T-helper 2 cell treated with Interferon-gamma antibody and Interleukin-4, amounts not matched to agents 5 μg/mL and 100 μg/mL, for 36 hours (primary cell): ENCODE measurements around the gene LY6G5C.

Experiments used
- DNase-seq: peaks from one replicate; pipeline ENCODE4 v3.0.0; 2021; ENCODE audit warnings: low spot score
- H3K27ac Mint-ChIP-seq: one replicate; pipeline ENCODE4 v1.8.0; 2021; ENCODE audit warnings: mild to moderate bottlenecking, mixed read lengths
- H3K27me3 Mint-ChIP-seq: one replicate; pipeline ENCODE4 v1.8.0; 2021; ENCODE audit warnings: low read depth, mixed read lengths
- H3K36me3 Mint-ChIP-seq: one replicate; pipeline ENCODE4 v1.8.0; 2021; ENCODE audit warnings: low read depth, mixed read lengths
- H3K4me1 Mint-ChIP-seq: one replicate; pipeline ENCODE4 v1.8.0; 2021; ENCODE audit warnings: low read depth, mixed read lengths
- H3K4me3 Mint-ChIP-seq: one replicate; pipeline ENCODE4 v1.8.0; 2022; ENCODE audit warnings: mild to moderate bottlenecking, moderate library complexity, mixed read lengths
- H3K9me3 Mint-ChIP-seq: one replicate; pipeline ENCODE4 v1.8.0; 2021; ENCODE audit warnings: mixed read lengths

The LY6G5C gene

GRCh38 chr6:31636698-31637596 lies 43.9 kb downstream of the LY6G5C start:
- H3K9me3 Mint-ChIP-seq = no peaks in the 10 kb centered on the region
- no peak overlapping the region for H3K4me3 Mint-ChIP-seq
- H3K4me1 Mint-ChIP-seq = no peaks in the 10 kb centered on the region
- no peaks in the 10 kb centered on the region for H3K27me3 Mint-ChIP-seq
- H3K27ac Mint-ChIP-seq = peak overlapping the region; percentile 63
- DNase-seq = no peak
- H3K36me3 Mint-ChIP-seq = peaks cover 60% of the 10 kb centered on the region

- Mint-ChIP-seq H3K27me3 (no peaks in the 10 kb centered on the region), H3K9me3 (no peaks in the 10 kb centered on the region), H3K4me1 (peaks cover 1% of the 10 kb centered on the region), H3K36me3 (peaks cover 62% of the 10 kb centered on the region), H3K27ac (no peak overlapping the region), H3K4me3 (no peak overlapping the region)
- DNase-seq = no peak
Observed at GRCh38 chr6:31634969-31635575, 45.8 kb downstream of the LY6G5C start.

GRCh38 chr6:31634131-31634530 lies 46.7 kb downstream of the LY6G5C start:
- H3K4me3 Mint-ChIP-seq = no peak overlapping the region
- H3K9me3 Mint-ChIP-seq = no peaks in the 10 kb centered on the region
- no peak for DNase-seq
- peaks cover 64% of the 10 kb centered on the region for H3K36me3 Mint-ChIP-seq
- peak overlapping the region; percentile 43 for H3K27ac Mint-ChIP-seq
- no peaks in the 10 kb centered on the region for H3K27me3 Mint-ChIP-seq
- peaks cover 1% of the 10 kb centered on the region for H3K4me1 Mint-ChIP-seq

GRCh38 chr6:31633447-31633846 lies 47.4 kb downstream of the LY6G5C start:
- H3K36me3 Mint-ChIP-seq = peaks cover 66% of the 10 kb centered on the region
- H3K27me3 Mint-ChIP-seq = no peaks in the 10 kb centered on the region
- peaks cover 1% of the 10 kb centered on the region for H3K4me1 Mint-ChIP-seq
- no peak overlapping the region for H3K4me3 Mint-ChIP-seq
- no peak overlapping the region for H3K27ac Mint-ChIP-seq
- DNase-seq = no peak
- H3K9me3 Mint-ChIP-seq = no peaks in the 10 kb centered on the region

- no peaks in the 10 kb centered on the region for H3K9me3 Mint-ChIP-seq
- no peak for DNase-seq
- no peaks in the 10 kb centered on the region for H3K27me3 Mint-ChIP-seq
- peaks cover 1% of the 10 kb centered on the region for H3K4me1 Mint-ChIP-seq
- H3K27ac Mint-ChIP-seq = peak overlapping the region; percentile 57
- no peak overlapping the region for H3K4me3 Mint-ChIP-seq
- H3K36me3 Mint-ChIP-seq = peaks cover 70% of the 10 kb centered on the region
Observed at GRCh38 chr6:31632279-31632946, 48.5 kb downstream of the LY6G5C start.

- Mint-ChIP-seq H3K27me3 (no peaks in the 10 kb centered on the region), H3K9me3 (no peaks in the 10 kb centered on the region), H3K36me3 (peaks cover 73% of the 10 kb centered on the region), H3K4me1 (peaks cover 4% of the 10 kb centered on the region), H3K27ac (peak overlapping the region; percentile 57), H3K4me3 (no peak overlapping the region)
- no peak for DNase-seq
Observed at GRCh38 chr6:31631681-31632278, 49.1 kb downstream of the LY6G5C start.

- Mint-ChIP-seq H3K27me3 (no peaks in the 10 kb centered on the region), H3K9me3 (no peaks in the 10 kb centered on the region), H3K36me3 (peaks cover 73% of the 10 kb centered on the region), H3K27ac (no peak overlapping the region), H3K4me3 (no peak overlapping the region), H3K4me1 (peaks cover 4% of the 10 kb centered on the region)
- no peak for DNase-seq
Observed at GRCh38 chr6:31631209-31631608, 49.7 kb downstream of the LY6G5C start.

DNA sequence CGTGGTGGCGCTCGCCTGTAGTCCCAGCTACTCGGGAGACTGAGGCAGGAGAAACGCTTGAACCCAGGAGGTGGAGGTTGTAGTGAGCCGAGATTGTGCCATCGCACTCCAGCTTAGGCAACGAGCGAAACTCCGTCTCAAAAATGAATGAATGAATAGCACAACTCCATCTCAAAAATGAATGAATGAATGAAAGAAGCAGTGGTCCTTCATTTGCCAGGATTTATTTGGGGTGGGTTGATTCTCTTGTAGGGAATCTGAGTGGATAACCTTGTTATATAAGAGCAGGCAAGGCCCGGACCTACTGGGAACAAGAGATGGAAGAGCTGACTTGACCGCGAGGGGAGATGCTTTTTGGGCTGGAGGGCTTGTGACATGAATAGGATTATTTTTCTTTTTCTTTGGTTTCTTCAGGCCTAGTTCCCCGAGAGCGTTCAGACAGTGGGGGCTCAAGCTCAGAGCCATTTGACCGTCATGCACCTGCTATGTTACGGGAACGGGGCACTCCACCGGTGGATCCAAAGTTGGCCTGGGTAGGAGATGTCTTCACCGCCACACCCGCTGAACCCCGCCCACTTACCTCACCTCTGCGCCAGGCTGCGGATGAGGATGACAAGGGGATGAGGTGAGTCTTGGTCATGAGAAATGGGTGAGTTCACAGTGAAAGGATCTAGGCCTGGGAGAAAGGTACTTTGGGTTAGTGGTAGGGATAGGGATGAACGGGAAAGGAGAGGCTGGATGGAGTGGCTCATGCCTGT lies 50.5 kb downstream of the LY6G5C start:
- Mint-ChIP-seq H3K9me3 (no peaks in the 10 kb centered on the region), H3K4me3 (no peak overlapping the region), H3K27ac (no peak overlapping the region), H3K27me3 (no peaks in the 10 kb centered on the region), H3K4me1 (peaks cover 5% of the 10 kb centered on the region), H3K36me3 (peaks cover 74% of the 10 kb centered on the region)
- no peak for DNase-seq

DNA sequence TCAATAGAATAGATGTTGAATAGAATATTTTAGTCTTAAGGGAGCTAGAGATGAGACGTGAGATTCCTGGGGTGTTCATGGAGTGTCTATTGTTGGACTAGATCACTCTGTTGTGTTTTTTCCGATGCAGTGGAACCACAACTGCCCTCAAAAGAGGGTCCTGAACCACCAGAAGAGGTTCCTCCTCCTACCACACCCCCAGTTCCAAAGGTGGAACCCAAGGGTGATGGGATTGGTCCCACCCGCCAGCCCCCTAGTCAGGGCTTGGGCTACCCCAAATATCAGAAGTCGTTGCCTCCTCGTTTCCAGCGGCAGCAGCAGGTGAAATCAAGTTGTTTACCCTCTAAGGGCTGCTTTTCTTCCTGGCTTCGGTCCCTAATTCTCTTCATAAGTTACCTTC lies 51.9 kb downstream of the LY6G5C start:
- no peaks in the 10 kb centered on the region for H3K9me3 Mint-ChIP-seq
- H3K4me3 Mint-ChIP-seq = no peak overlapping the region
- no peak for DNase-seq
- peaks cover 5% of the 10 kb centered on the region for H3K4me1 Mint-ChIP-seq
- H3K27me3 Mint-ChIP-seq = no peaks in the 10 kb centered on the region
- H3K27ac Mint-ChIP-seq = no peak overlapping the region
- H3K36me3 Mint-ChIP-seq = peaks cover 76% of the 10 kb centered on the region

- H3K27ac Mint-ChIP-seq = no peak overlapping the region
- H3K27me3 Mint-ChIP-seq = no peaks in the 10 kb centered on the region
- no peaks in the 10 kb centered on the region for H3K9me3 Mint-ChIP-seq
- peaks cover 79% of the 10 kb centered on the region for H3K36me3 Mint-ChIP-seq
- H3K4me3 Mint-ChIP-seq = no peak overlapping the region
- no peak for DNase-seq
- H3K4me1 Mint-ChIP-seq = peaks cover 10% of the 10 kb centered on the region
Observed at GRCh38 chr6:31627690-31628287, 53.1 kb downstream of the LY6G5C start.

- DNase-seq = no peak
- Mint-ChIP-seq H3K4me1 (peaks cover 18% of the 10 kb centered on the region), H3K27ac (peak overlapping the region; percentile 22), H3K27me3 (no peaks in the 10 kb centered on the region), H3K4me3 (no peak overlapping the region), H3K9me3 (no peaks in the 10 kb centered on the region), H3K36me3 (peaks cover 84% of the 10 kb centered on the region)
Observed at GRCh38 chr6:31626952-31627351, 53.9 kb downstream of the LY6G5C start.
